Thoracic aorta (tissue), 2 donors: ENCODE data around the gene SAYSD1. TPM values are rescaled to one million over a fixed set of nuclear protein-coding genes. Genes with fewer than 3 reads are reported as not detected.

Experiments used
- ATAC-seq: fragments of 150-250 bp; one replicate; pipeline ENCODE4 v1.8.0; 2017; ENCODE audit warnings: low read depth; ENCODE audit not compliant: insufficient number of reproducible peaks, low FRiP score
- DNase-seq: peaks from one replicate; pipeline ENCODE4 v3.0.0-alpha.2; 2020; ENCODE audit warnings: low spot score
- H3K27ac ChIP-seq, 2 donors: fragments of 200-600 bp; sonication (generic); 1 replicate in 1 of 2; 2 replicates in 1 of 2; pipeline ENCODE4 v1.5.1; 2016; ENCODE audit warnings: mild to moderate bottlenecking in 2 of 2, moderate library complexity in 2 of 2
- H3K27me3 ChIP-seq: fragments of 200-600 bp; sonication (generic); replicated peaks from 2 replicates; pipeline ENCODE4 v1.6.0; 2016; ENCODE audit warnings: mild to moderate bottlenecking; ENCODE audit not compliant: insufficient read depth
- H3K36me3 ChIP-seq: fragments of 200-600 bp; sonication (generic); one replicate; pipeline ENCODE4 v1.5.1; 2016
- H3K4me1 ChIP-seq, 2 donors: fragments of 200-600 bp; sonication (generic); 1 replicate in 1 of 2; 2 replicates in 1 of 2; pipeline versions ENCODE4 v1.5.1 to v1.6.0; 2016; ENCODE audit warnings: low read depth in 2 of 2, mild to moderate bottlenecking in 1 of 2; ENCODE audit not compliant: control insufficient read depth in 1 of 2
- H3K4me3 ChIP-seq: fragments of 200-600 bp; sonication (generic); 2 replicates; pipeline ENCODE4 v1.5.1; 2016; ENCODE audit warnings: mild to moderate bottlenecking
- H3K9me3 ChIP-seq: fragments of 200-600 bp; sonication (generic); 2 replicates; pipeline ENCODE4 v1.5.1; 2016
- total RNA-seq, 2 donors: library from RNA; depleted of rRNA; stranded (reverse); fragments of >200 nt; gene quantifications; one replicate each; pipeline versions ENCODE4 v1.1.0 to v1.2.3, GENCODE V29; 2016
- TF ChIP-seq, protein P1 (sequence below): fragments of 200-600 bp; sonication (generic); IDR thresholded peaks from one replicate; pipeline ENCODE4 v1.5.1; 2019; ENCODE audit warnings: antibody characterized with exemption

Gene SAYSD1
- total RNA-seq, 2 donors from 2014 or later = 16.2 to 16.5 TPM

DNA sequence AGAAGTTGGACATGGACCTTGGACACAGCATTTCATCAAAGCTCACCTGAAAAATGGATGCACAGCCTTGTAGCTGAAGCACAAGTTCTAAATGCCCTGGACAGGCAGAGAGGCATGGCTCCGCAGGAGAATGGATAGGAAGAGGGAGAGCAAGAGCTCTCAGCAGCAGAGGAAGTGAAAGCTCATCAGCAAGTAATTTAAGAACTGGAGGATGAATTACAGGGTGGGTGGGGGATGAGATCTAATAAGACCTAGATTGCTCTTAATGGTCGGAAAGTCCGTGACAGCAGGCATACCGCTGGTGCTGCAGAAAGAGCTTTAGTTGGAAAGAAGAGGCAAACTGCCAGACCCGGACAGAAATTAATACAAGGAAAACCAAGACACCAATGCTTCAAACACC, 37.3 kb upstream of the SAYSD1 start:
- ATAC-seq = no peak
- DNase-seq = no peak
- Histone ChIP-seq H3K27me3 (no peaks in the 10 kb centered on the region), H3K27ac (no peak overlapping the region), H3K4me3 (no peak overlapping the region), H3K9me3 (no peaks in the 10 kb centered on the region), H3K4me1 (no peaks in the 10 kb centered on the region), H3K36me3 (no peaks in the 10 kb centered on the region)
- TF ChIP-seq, protein P1, sequence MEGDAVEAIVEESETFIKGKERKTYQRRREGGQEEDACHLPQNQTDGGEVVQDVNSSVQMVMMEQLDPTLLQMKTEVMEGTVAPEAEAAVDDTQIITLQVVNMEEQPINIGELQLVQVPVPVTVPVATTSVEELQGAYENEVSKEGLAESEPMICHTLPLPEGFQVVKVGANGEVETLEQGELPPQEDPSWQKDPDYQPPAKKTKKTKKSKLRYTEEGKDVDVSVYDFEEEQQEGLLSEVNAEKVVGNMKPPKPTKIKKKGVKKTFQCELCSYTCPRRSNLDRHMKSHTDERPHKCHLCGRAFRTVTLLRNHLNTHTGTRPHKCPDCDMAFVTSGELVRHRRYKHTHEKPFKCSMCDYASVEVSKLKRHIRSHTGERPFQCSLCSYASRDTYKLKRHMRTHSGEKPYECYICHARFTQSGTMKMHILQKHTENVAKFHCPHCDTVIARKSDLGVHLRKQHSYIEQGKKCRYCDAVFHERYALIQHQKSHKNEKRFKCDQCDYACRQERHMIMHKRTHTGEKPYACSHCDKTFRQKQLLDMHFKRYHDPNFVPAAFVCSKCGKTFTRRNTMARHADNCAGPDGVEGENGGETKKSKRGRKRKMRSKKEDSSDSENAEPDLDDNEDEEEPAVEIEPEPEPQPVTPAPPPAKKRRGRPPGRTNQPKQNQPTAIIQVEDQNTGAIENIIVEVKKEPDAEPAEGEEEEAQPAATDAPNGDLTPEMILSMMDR = no peak

DNA sequence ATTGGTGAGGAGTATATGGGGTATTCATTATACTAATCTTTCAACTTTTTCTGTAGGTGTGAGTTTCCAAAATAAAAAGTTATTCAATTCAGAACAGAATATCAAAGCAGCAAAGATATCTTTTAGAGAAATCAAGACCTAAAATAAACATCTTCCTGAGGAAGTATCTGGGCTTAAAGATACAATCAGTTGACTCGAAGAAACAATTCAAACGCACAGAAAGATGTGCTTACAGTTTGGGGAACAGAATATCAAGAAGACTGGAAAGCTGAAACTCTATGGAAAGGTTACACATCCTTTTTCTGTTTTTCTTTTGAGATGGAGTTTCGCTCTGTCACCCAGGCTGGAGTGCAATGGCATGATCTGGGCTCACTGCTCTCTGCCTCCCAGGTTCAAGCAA, 36.2 kb upstream of the SAYSD1 start:
- no peaks in the 10 kb centered on the region for H3K36me3 ChIP-seq
- ATAC-seq (no peak), DNase-seq (no peak)
- no peaks in the 10 kb centered on the region for H3K4me1 ChIP-seq
- no peak overlapping the region for H3K27ac ChIP-seq
- TF ChIP-seq, protein P1 = no peak
- H3K4me3 ChIP-seq = no peak overlapping the region
- no peaks in the 10 kb centered on the region for H3K27me3 ChIP-seq
- no peaks in the 10 kb centered on the region for H3K9me3 ChIP-seq

GRCh38 chr6:39144481-39145173, 29.6 kb upstream of the SAYSD1 start:
- Histone ChIP-seq H3K4me3 (no peak overlapping the region), H3K36me3 (no peaks in the 10 kb centered on the region), H3K27ac (no peak overlapping the region), H3K9me3 (no peaks in the 10 kb centered on the region), H3K27me3 (no peaks in the 10 kb centered on the region), H3K4me1 (no peaks in the 10 kb centered on the region)
- DNase-seq = no peak
- ATAC-seq = no peak
- TF ChIP-seq, protein P1 = no peak

DNA sequence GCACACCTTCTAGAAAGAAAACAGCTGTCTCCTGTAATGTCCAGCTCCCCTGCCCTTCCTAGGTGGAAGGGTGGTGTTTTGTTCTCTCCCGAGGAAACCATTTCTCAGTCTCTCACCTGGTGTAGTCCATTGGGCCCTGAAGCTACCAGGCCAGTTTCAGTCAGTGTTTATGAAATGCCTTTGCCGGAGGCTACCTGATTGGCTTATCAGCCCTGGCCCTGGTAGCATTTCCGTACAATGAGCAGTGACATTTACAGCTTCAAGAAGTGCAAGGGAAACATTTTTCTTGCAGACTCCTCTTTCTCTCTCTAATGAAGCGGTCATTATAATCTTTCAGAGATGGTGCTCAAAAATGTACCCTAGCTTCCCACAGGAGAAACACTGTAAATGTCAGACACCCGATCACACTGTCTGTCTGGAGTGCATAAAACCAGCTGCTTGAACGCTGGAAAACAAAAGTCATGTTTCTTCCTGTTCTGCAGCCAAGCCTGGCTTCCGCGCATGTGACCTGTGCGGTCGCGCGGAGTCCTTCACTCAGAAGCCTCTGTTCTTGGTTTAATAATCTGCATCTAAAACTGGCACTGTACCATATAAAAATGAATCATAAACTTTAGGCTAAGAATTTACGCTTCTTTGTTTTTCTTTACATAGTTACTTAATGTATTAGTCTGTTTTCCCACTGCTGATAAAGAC, 28.4 kb upstream of the SAYSD1 start:
- no peaks in the 10 kb centered on the region for H3K9me3 ChIP-seq
- H3K27ac ChIP-seq = no peak overlapping the region
- no peaks in the 10 kb centered on the region for H3K27me3 ChIP-seq
- H3K4me1 ChIP-seq = no peaks in the 10 kb centered on the region
- no peak for ATAC-seq
- DNase-seq = no peak
- TF ChIP-seq, protein P1 = no peak
- H3K4me3 ChIP-seq = no peak overlapping the region
- no peaks in the 10 kb centered on the region for H3K36me3 ChIP-seq

DNA sequence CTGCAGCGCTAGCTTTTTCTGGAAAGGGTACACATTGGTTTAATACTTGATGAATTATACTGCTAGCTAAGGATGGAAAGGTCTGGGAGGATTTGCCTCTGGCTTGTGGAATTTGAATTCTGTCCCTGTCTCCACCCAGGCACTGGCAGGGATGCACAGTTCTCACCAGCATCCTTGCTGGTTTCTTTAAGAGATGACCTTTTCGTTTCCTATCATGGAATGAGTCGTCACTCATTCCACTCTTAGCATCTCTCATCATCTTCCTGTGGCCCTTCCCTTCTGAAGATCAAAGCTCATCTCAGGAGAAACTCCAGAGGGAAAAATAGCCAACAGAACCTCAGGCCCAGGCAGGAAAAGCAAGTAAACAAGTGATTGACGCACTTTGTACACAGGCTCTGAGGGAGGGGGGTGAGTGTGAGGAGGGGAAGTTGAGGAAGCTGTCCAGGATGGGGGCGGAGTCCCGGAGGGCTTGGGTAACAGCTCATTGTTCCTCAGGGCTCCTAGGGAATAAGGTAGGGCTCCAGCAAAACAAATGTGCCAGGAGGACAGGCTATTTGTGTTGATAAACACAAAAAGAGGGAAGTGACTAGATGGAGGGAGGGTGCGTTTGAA, 25.7 kb upstream of the SAYSD1 start:
- no peaks in the 10 kb centered on the region for H3K9me3 ChIP-seq
- no peaks in the 10 kb centered on the region for H3K27me3 ChIP-seq
- H3K4me3 ChIP-seq = no peak overlapping the region
- DNase-seq (no peak), ATAC-seq (no peak)
- TF ChIP-seq, protein P1 = no peak
- H3K36me3 ChIP-seq = no peaks in the 10 kb centered on the region
- no peak overlapping the region for H3K27ac ChIP-seq
- H3K4me1 ChIP-seq = no peaks in the 10 kb centered on the region
